SK-N-SH treated with all-trans-retinoic acid at 6 μM for 48 hours (cell line): ENCODE results near the gene AMOTL1.

Experiments used
- CSDC2 ChIP-seq: fragments of 250-450 bp; sonication (Bioruptor Pico); IDR thresholded peaks from 2 replicates; pipeline ENCODE4 v1.5.0; 2020; ENCODE audit warnings: mild to moderate bottlenecking, moderate library complexity
- ISL1 ChIP-seq: fragments of 250-450 bp; sonication (Bioruptor Pico); IDR thresholded peaks from 2 replicates; pipeline ENCODE4 v2.1.2; 2022; ENCODE audit warnings: mild to moderate bottlenecking, moderate library complexity
- OSR1 ChIP-seq: fragments of 250-450 bp; sonication (Bioruptor Pico); IDR thresholded peaks from 2 replicates; pipeline ENCODE4 v1.8.0; 2022; ENCODE audit warnings: moderate library complexity, mild to moderate bottlenecking, inconsistent platforms
- TCF4 ChIP-seq: fragments of 250-450 bp; sonication (Bioruptor Pico); IDR thresholded peaks from 2 replicates; pipeline ENCODE4 v1.8.0; 2021; ENCODE audit warnings: mild to moderate bottlenecking, moderate library complexity, borderline replicate concordance
- ZC3H10 ChIP-seq: fragments of 250-450 bp; sonication (Bioruptor Pico); IDR thresholded peaks from 2 replicates; pipeline ENCODE4 v1.5.1; 2021; ENCODE audit warnings: mild to moderate bottlenecking, moderate library complexity
- ZFP3 ChIP-seq: fragments of 250-450 bp; sonication (Bioruptor Pico); IDR thresholded peaks from 2 replicates; pipeline ENCODE4 v1.5.0; 2020; ENCODE audit warnings: mild to moderate bottlenecking, moderate library complexity
- ZFP30 ChIP-seq: fragments of 450-650 bp; formaldehyde crosslinking; IDR thresholded peaks from 2 replicates; pipeline ENCODE4 v1.5.0; 2022; ENCODE audit warnings: mild to moderate bottlenecking, moderate library complexity
- ZNF565 ChIP-seq: fragments of 450-650 bp; formaldehyde crosslinking; conservative IDR thresholded peaks from 2 replicates; pipeline ENCODE4 v1.5.0; 2020; ENCODE audit warnings: low read depth, mild to moderate bottlenecking, moderate library complexity

- TF ChIP-seq TCF4 (CRISPR knock-in tag) (no peak), ZFP3 (CRISPR knock-in tag) (no peak), OSR1 (CRISPR knock-in tag) (no peak), CSDC2 (CRISPR knock-in tag) (no peak), ZNF565 (CRISPR knock-in tag) (no peak), ISL1 (CRISPR knock-in tag) (no peak), ZC3H10 (CRISPR knock-in tag) (no peak), ZFP30 (CRISPR knock-in tag) (no peak)
Measured at GRCh38 chr11:94793822-94794221, 25.7 kb downstream of the AMOTL1 start.
